H9 (cell line): ENCODE results near the gene GNB1L. TPM values are rescaled to one million over a fixed set of nuclear protein-coding genes. Genes with fewer than 3 reads are reported as not detected.

ENCODE experiments used
- DNase-seq: peaks from one replicate; pipeline ENCODE4 v3.0.0-alpha.2; 2017
- H2AFZ ChIP-seq: one replicate; pipeline ENCODE4 v1.6.1; 2013; ENCODE audit warnings: mild to moderate bottlenecking, low read length, control low read depth, moderate library complexity
- H2AK5ac ChIP-seq: 2 replicates; pipeline ENCODE4 v1.6.1; 2013; ENCODE audit warnings: low read length, control low read depth, mixed read lengths; ENCODE audit not compliant: insufficient read length
- H2BK120ac ChIP-seq: one replicate; pipeline ENCODE4 v1.6.1; 2013; ENCODE audit warnings: low read depth, mild to moderate bottlenecking, low read length, control low read depth, inconsistent platforms; ENCODE audit not compliant: poor library complexity, severe bottlenecking
- H2BK12ac ChIP-seq: 2 replicates; pipeline ENCODE4 v1.6.1; 2013; ENCODE audit warnings: low read length, control low read depth, mixed read lengths, low read depth; ENCODE audit not compliant: insufficient read length
- H2BK15ac ChIP-seq: 2 replicates; pipeline ENCODE4 v1.6.1; 2013; ENCODE audit warnings: low read depth, low read length, control low read depth
- H2BK20ac ChIP-seq: one replicate; pipeline ENCODE4 v1.6.1; 2013; ENCODE audit warnings: low read depth, mild to moderate bottlenecking, low read length, control low read depth, inconsistent platforms; ENCODE audit not compliant: poor library complexity, severe bottlenecking
- H2BK5ac ChIP-seq: 2 replicates; pipeline ENCODE4 v1.6.1; 2013; ENCODE audit warnings: low read length, control low read depth, mixed read lengths; ENCODE audit not compliant: insufficient read length
- H3K14ac ChIP-seq: 2 replicates; pipeline ENCODE4 v1.6.1; 2013; ENCODE audit warnings: low read length, control low read depth; ENCODE audit not compliant: insufficient read depth
- H3K18ac ChIP-seq: 2 replicates; pipeline ENCODE4 v1.6.1; 2013; ENCODE audit warnings: low read depth, mild to moderate bottlenecking, mixed read lengths, low read length, control low read depth; ENCODE audit not compliant: insufficient read length
- H3K23ac ChIP-seq: 2 replicates; pipeline ENCODE4 v1.6.1; 2013; ENCODE audit warnings: low read length, control low read depth, mixed read lengths, low read depth; ENCODE audit not compliant: insufficient read length
- H3K23me2 ChIP-seq: 2 replicates; pipeline ENCODE4 v1.6.1; 2013; ENCODE audit warnings: low read depth, mild to moderate bottlenecking, mixed read lengths, low read length, control low read depth; ENCODE audit not compliant: insufficient read length, poor library complexity, severe bottlenecking
- H3K27ac ChIP-seq: 2 replicates; pipeline ENCODE4 v1.5.1; 2013; ENCODE audit warnings: low read length, control low read depth, mixed read lengths, low read depth; ENCODE audit not compliant: insufficient read length
- H3K27me3 ChIP-seq: 2 replicates; pipeline ENCODE4 v1.6.1; 2013; ENCODE audit warnings: low read length, control low read depth, inconsistent platforms; ENCODE audit not compliant: insufficient read depth
- H3K4ac ChIP-seq: 2 replicates; pipeline ENCODE4 v1.6.1; 2013; ENCODE audit warnings: low read depth, mild to moderate bottlenecking, control low read depth, inconsistent platforms, low read length, moderate library complexity
- H3K4me1 ChIP-seq: 2 replicates; pipeline ENCODE4 v1.6.1; 2013; ENCODE audit warnings: low read length, control low read depth, inconsistent platforms; ENCODE audit not compliant: insufficient read depth
- H3K4me2 ChIP-seq: 2 replicates; pipeline ENCODE4 v1.6.1; 2013; ENCODE audit warnings: low read length, control low read depth, mixed read lengths; ENCODE audit not compliant: insufficient read length, insufficient read depth
- H3K56ac ChIP-seq: 2 replicates; pipeline ENCODE4 v1.6.1; 2013; ENCODE audit warnings: low read depth, mild to moderate bottlenecking, mixed read lengths, low read length, control low read depth; ENCODE audit not compliant: insufficient read length
- H3K79me1 ChIP-seq: 2 replicates; pipeline ENCODE4 v1.6.1; 2013; ENCODE audit warnings: low read depth, mild to moderate bottlenecking, moderate library complexity, low read length, control low read depth, inconsistent platforms; ENCODE audit not compliant: insufficient read depth, poor library complexity, severe bottlenecking
- H3K79me2 ChIP-seq: 2 replicates; pipeline ENCODE4 v1.6.1; 2013; ENCODE audit warnings: low read length, control low read depth, inconsistent platforms; ENCODE audit not compliant: insufficient read depth
- H3K9ac ChIP-seq: 2 replicates; pipeline ENCODE4 v1.6.1; 2013; ENCODE audit warnings: low read length, control low read depth, mixed read lengths; ENCODE audit not compliant: insufficient read length; ENCODE audit errors: extremely low read depth
- H3K9me3 ChIP-seq: one replicate; pipeline ENCODE4 v1.6.1; 2013; ENCODE audit warnings: low read depth, low read length, inconsistent platforms; ENCODE audit not compliant: control insufficient read depth
- H3T11ph ChIP-seq: one replicate; pipeline ENCODE4 v1.6.1; 2013; ENCODE audit warnings: mild to moderate bottlenecking, low read length, control low read depth, inconsistent platforms
- H4K20me1 ChIP-seq: one replicate; pipeline ENCODE4 v1.6.1; 2013; ENCODE audit not compliant: control insufficient read depth, insufficient read length, insufficient read depth
- H4K5ac ChIP-seq: 2 replicates; pipeline ENCODE4 v1.6.1; 2013; ENCODE audit warnings: low read depth, mild to moderate bottlenecking, mixed read lengths, low read length, control low read depth; ENCODE audit not compliant: insufficient read length
- H4K8ac ChIP-seq: replicated peaks from 2 replicates; pipeline ENCODE4 v1.6.1; 2013; ENCODE audit warnings: low read length, control low read depth, mixed read lengths, low read depth; ENCODE audit not compliant: insufficient read length
- H4K91ac ChIP-seq: 2 replicates; pipeline ENCODE4 v1.6.1; 2013; ENCODE audit warnings: low read depth, mild to moderate bottlenecking, moderate library complexity, mixed read lengths, low read length, control low read depth; ENCODE audit not compliant: insufficient read length
- H3K27ac Mint-ChIP-seq, 3 experiments: 2 replicates in 2 of 3; 3 replicates in 1 of 3; pipeline ENCODE4 v1.8.0; 2020 to 2021; ENCODE audit warnings: mixed read lengths in 3 of 3, mild to moderate bottlenecking in 1 of 3, moderate library complexity in 1 of 3
- H3K27me3 Mint-ChIP-seq: 2 replicates; pipeline ENCODE4 v1.8.0; 2021; ENCODE audit warnings: low read depth, mild to moderate bottlenecking, moderate library complexity, mixed read lengths
- H3K36me3 Mint-ChIP-seq, 3 experiments: 2 replicates in 2 of 3; 3 replicates in 1 of 3; pipeline ENCODE4 v1.8.0; 2020 to 2021; ENCODE audit warnings: low read depth in 3 of 3, mixed read lengths in 3 of 3; ENCODE audit not compliant: insufficient read depth in 1 of 3
- H3K4me1 Mint-ChIP-seq, 2 experiments: 2 replicates each; pipeline ENCODE4 v1.8.0; 2020; ENCODE audit warnings: mixed read lengths in 2 of 2
- H3K4me3 Mint-ChIP-seq, 2 experiments: 2 replicates in 1 of 2; 3 replicates in 1 of 2; pipeline ENCODE4 v1.8.0; 2020 to 2021; ENCODE audit warnings: mild to moderate bottlenecking in 2 of 2, mixed read lengths in 2 of 2, moderate library complexity in 1 of 2
- H3K9me3 Mint-ChIP-seq, 2 experiments: 2 replicates in 1 of 2; 3 replicates in 1 of 2; pipeline ENCODE4 v1.8.0; 2020; ENCODE audit warnings: mild to moderate bottlenecking in 2 of 2, mixed read lengths in 2 of 2, moderate library complexity in 1 of 2
- CTCF ChIP-seq: fragments of 200-600 bp; sonication (generic); conservative IDR thresholded peaks from 3 replicates; pipeline ENCODE4 v1.8.0; 2021; ENCODE audit warnings: antibody characterized with exemption, mild to moderate bottlenecking
- WGBS: extraction: QIAGEN DNeasy Blood & Tissue Kit; methylation state at CpG from one replicate; pipeline ENCODE4 v1.1.7; 2013; ENCODE audit warnings: missing lambda C conversion rate, low lambda C conversion rate, mixed read lengths; ENCODE audit not compliant: insufficient read length; ENCODE audit errors: extremely low coverage; 5-methylcytosine and 5-hydroxymethylcytosine counted together
- total RNA-seq: library from RNA; stranded (reverse); gene quantifications from 2 replicates; pipeline ENCODE4 v1.2.1, GENCODE V29; 2021

The GNB1L gene
- total RNA-seq, 1 experiment from 2014 or later = 22.4 TPM

DNA sequence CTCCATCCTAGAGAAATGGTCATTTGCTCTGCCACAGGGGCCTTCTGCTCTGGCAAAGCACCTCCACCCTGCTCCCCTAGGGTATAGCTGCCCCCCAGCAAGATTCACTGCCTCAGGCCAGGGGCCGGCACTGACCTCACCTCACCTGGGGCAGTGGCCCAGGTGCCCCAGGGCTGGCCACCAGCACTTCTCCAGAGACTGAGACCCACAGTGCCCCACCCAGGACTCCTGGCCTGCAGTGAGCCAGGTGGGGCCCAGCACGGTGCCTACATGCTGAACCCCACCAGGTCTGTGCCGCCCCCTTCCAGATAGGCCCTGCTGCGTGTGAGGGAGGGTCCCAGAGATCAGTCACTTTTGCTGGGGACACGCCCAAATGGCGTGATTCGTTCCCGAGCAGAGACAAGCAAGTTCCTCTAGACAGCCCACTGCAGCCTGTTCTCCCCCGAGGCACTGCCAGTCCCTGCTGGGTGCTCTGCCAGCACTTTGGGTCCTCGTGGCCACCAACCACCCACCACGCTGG is 10.8 kb downstream of the GNB1L start:
- WGBS = no CpG with 5 or more reads among the region's 11 CpGs
- H3K36me3 Mint-ChIP-seq = peaks cover 10 to 18% (median 12%) of the 10 kb centered on the region in 3 experiments; a peak in 5 of 7 replicates
- TF ChIP-seq CTCF = no peak
- no peaks in the 10 kb centered on the region for H3K27me3 ChIP-seq
- no peak overlapping the region for H3K18ac ChIP-seq
- H3K9me3 Mint-ChIP-seq = no peaks in the 10 kb centered on the region; a peak in 1 of 5 replicates
- H4K5ac ChIP-seq = no peak overlapping the region
- no peak for DNase-seq
- H3K23ac ChIP-seq = no peak overlapping the region
- H2BK5ac ChIP-seq = no peak overlapping the region
- H2AFZ ChIP-seq = no peak overlapping the region
- no peak overlapping the region for H3K9ac ChIP-seq
- no peaks in the 10 kb centered on the region for H3K4me1 ChIP-seq
- H3K79me2 ChIP-seq = no peaks in the 10 kb centered on the region
- H2BK20ac ChIP-seq = no peak overlapping the region
- no peak overlapping the region for H3K56ac ChIP-seq
- H3K4me2 ChIP-seq = no peak overlapping the region
- H3K4ac ChIP-seq = no peak overlapping the region
- H2BK120ac ChIP-seq = no peak overlapping the region
- no peaks in the 10 kb centered on the region for H4K20me1 ChIP-seq
- no peaks in the 10 kb centered on the region for H3K9me3 ChIP-seq
- H3K27me3 Mint-ChIP-seq = no peaks in the 10 kb centered on the region
- H2BK15ac ChIP-seq = no peak overlapping the region
- H3K14ac ChIP-seq = no peak overlapping the region; the same call in 1 of the 2 replicates
- H3K79me1 ChIP-seq = no peaks in the 10 kb centered on the region
- no peak overlapping the region for H3T11ph ChIP-seq
- H2AK5ac ChIP-seq = no peak overlapping the region
- H3K27ac ChIP-seq = no peak overlapping the region
- no peak overlapping the region for H4K8ac ChIP-seq
- H2BK12ac ChIP-seq = no peak overlapping the region
- no peak overlapping the region for H3K4me3 Mint-ChIP-seq
- H3K4me1 Mint-ChIP-seq = peaks cover 10 to 15% of the 10 kb centered on the region in 2 experiments
- H3K23me2 ChIP-seq = no peaks in the 10 kb centered on the region
- H3K27ac Mint-ChIP-seq = 0 out of 7 replicates have a peak overlapping the region, but pooled peaks of 2 of the 3 experiments have one; percentile 15 to 70
- no peak overlapping the region for H4K91ac ChIP-seq
